HG03060 (cell line): Measurements from ENCODE around the gene EGLN2.
"Not testable (repeated sequence)": the region's sequence is repeated elsewhere in the genome, so short reads cannot be mapped to it uniquely, and the experiment has no call there.

Experiments used
- ATAC-seq: cut with Tn5 transposase; IDR thresholded peaks from one replicate; pipeline ENCODE4 v1.9.1; 2021; ENCODE audit warnings: low read depth, moderate number of reproducible peaks; ENCODE audit not compliant: unreplicated experiment

EGLN2 gene

DNA sequence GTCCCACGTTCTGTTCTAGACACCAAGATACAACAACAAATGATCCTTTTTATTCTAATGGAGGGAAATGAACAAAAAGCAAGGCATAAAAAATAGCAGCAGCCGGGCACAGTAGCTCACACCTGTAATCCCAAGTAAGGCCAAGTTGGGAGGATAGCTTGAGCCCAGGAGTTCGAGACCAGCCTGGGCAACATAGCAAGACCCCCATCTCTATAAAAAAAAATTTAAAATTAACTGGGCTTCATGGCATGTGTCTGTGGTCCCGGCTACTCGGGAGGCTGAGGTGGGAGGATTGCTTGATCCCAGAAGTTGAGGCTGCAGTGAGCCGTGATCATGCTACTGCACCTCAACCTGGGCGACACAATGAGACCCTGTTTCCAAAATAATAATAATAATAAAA is 22.6 kb upstream of the EGLN2 start:
- ATAC-seq = no peak

DNA sequence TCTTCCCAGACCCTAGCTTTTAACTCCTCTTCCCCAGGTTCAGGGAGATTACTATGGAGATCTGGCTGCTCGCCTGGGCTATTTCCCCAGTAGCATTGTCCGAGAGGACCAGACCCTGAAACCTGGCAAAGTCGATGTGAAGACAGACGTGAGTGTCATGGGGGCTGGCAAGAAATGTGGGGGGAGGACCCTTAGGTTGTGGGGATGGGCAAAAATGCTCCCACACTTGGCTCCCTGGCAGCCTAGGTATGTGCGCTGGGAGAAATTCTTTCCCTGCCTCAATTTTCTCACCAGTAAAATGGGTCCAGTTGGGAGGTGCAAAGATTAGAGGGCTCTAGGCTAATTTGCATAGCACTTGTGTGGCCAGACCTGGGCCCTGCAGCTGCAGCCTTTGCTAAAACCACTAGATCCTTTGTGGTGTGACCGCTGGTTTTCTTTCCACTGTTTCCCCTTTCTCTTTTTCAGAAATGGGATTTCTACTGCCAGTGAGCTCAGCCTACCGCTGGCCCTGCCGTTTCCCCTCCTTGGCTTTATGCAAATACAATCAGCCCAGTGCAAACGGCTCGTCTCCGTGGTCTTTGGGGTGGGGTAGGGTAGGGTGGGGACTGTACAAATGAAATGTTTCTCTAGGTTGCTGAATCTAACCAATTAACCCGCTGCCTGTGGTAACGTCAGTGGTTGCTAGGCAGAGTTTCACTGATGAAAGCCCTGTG is 21.9 kb upstream of the EGLN2 start:
- peak; percentile 60 for ATAC-seq

DNA sequence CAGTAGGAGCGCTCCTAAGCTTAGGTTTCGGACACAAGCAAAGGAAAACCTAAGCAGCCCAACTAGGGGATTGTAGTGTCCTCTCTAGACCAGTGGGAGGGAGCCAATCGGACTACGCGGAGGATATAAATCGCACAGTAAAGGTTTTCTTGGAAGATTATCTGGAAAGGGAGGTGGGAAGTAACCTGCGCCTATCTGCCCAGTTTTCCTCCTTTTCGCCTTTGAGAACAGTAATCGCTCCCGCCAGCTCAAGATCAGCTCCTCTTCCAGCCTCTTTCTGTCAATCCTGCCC is 21.4 kb upstream of the EGLN2 start:
- ATAC-seq = no peak

DNA sequence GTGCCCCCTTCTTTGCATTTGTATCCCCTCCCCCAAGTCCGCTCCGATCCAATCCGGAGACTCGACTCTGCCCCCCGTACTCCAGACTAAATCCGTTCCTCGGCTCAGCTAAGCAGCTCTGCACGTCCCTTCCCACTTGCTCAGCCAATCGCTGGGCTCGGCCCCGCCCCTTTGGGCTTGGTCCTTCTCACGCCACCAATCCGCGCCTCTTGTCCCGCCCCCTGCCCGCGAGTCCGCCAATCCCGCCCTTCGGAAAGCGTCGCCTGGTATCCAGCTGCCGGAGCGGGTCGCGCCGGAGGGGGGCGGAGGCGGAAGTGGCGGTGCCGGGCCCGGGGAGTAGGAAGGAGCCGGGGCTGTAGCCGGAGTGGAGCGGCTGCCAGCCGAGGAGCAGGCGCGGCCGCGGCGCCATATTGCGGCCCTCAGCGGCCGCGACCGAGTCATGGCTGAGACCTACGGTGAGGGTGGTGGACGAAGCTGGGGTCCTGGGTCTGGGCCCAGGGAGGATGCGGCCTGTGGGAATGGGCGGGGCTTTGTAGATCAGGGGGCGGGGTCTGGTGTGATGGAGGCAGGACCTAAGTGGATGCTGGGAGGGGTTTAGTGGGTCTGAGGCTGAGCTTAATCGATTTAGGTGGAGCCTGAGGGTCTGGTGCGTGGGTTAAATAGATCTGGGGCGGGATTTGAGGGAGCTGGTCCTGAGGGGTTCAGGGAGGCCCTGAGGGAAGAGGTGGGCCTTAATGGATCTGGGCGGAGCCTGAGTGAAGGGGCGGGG is 20.9 kb upstream of the EGLN2 start, which contains the start of gene RAB4B:
RAB4B (plus strand) TSS at position 311 of the 769 bp plus-strand sequence; CDS start at position 440, 129 bp downstream.
- peak; percentile 32 for ATAC-seq

DNA sequence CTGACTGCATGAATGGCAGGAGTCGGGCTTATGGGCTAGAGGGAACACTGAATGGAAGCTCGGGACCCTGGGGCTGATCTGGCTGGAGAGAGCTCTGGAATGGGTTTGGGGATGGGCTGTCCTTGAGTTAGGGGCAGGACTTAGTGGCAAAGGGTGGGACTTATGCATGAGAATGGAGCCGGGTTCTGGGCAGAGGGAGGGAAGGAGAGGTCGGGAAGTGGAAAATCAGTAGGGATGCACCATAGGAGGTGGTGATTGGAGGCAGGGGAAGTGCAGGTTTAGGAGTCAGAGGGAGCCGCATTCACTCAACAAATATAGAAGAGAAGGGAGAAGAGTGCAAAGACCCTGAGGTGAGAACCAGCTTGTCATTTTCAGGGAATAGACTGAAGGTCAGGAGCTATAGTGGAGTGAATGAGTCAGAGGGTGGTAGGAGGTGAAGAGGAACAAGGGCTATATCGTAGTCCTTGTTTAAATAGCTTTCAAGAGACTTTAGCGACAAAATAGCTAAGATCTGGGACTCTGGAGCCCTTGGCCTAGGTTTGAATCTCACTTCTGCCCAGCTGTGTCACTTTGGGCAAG is 20.2 kb upstream of the EGLN2 start:
- ATAC-seq = no peak

DNA sequence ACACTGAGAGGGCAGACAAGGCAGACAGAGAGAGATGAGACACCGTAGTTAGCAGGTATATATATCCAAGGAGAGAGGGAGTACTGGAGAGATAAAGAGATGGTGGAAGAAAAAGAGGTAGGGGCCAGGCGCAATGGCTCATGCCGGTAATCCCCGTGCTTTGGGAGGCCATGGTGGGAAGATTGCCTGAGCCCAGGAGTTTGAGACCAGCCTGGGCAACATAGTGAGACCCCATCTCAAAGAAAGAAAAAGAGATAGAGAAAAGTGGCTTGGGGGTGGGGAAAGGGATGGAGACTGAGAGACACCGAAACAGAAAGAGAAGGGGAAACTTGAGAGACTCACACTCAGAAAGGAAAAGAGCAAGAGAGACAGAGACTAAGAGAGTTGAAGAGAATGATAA is 18.4 kb upstream of the EGLN2 start:
- no peak for ATAC-seq

DNA sequence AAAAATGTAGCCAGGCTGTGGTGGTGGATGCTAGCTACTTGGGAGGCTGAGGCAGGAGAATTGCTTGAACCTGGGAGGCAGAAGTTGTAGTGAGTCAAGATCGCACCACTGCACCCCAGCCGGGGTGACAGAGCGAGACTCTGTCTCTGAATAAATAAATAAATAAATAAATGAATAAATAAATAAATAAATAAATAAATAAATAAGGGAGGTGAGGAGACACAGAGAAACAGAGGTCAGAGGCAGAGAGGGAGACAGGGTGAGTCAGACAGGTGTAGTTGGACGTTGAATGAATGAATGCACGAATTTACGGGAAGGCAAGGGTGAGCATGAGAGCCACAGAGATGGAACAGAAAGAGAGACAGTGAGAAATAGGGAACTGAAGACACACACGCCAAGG is 17.9 kb upstream of the EGLN2 start:
- ATAC-seq = no peak

DNA sequence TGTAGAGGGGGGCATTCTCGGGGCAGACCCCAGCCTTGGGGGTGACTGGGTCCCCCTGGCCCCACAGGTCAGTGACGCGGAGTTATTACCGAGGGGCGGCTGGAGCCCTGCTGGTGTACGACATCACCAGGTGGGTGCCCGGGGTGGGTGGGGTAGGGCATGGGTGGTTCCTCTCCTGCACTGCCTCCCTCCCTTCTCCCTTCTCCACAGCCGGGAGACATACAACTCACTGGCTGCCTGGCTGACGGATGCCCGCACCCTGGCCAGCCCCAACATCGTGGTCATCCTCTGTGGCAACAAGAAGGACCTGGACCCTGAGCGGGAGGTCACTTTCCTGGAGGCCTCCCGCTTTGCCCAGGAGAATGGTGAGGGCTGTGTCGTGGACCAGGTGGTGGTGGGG is 15.3 kb upstream of the EGLN2 start:
- ATAC-seq = no peak

DNA sequence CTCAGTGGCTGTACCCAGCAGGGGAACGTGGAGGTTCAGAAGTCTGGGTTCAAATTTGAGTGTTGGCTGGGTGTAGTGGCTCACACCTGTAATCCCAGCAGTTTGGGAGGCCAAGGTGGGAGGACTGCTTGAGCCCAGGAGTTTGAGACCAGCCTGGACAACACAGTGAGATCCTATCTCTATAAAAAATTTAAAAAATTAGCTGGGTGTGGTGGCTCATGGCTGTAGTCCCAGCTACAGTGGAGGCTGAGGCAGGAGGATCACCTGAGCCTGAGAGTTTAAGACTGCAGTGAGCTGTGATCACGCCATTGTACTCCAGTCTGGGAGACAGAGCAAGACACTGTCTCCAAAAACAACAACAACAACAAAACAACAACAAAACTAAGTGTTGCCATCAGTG is 14.8 kb upstream of the EGLN2 start:
- ATAC-seq = not testable (repeated sequence)

DNA sequence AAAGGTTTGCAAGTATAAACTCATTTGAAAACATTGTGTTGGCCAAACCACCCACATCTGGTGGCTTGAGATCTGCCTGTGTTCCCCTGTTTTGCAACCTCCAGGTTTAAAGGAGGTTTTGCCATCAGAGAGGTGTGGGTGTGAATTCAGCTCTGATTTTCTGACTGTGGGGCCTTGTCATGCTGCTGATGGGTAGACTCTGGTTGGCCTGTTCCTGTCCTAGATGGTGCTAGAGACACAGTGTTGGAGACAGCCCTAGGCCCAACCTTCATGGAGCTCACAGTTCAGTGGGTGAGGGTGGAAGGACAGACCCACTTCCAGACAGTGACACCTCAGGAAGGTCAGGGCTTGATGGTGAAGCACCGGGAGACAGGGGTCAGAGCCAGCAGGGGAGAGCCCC is 13.5 kb upstream of the EGLN2 start:
- no peak for ATAC-seq

DNA sequence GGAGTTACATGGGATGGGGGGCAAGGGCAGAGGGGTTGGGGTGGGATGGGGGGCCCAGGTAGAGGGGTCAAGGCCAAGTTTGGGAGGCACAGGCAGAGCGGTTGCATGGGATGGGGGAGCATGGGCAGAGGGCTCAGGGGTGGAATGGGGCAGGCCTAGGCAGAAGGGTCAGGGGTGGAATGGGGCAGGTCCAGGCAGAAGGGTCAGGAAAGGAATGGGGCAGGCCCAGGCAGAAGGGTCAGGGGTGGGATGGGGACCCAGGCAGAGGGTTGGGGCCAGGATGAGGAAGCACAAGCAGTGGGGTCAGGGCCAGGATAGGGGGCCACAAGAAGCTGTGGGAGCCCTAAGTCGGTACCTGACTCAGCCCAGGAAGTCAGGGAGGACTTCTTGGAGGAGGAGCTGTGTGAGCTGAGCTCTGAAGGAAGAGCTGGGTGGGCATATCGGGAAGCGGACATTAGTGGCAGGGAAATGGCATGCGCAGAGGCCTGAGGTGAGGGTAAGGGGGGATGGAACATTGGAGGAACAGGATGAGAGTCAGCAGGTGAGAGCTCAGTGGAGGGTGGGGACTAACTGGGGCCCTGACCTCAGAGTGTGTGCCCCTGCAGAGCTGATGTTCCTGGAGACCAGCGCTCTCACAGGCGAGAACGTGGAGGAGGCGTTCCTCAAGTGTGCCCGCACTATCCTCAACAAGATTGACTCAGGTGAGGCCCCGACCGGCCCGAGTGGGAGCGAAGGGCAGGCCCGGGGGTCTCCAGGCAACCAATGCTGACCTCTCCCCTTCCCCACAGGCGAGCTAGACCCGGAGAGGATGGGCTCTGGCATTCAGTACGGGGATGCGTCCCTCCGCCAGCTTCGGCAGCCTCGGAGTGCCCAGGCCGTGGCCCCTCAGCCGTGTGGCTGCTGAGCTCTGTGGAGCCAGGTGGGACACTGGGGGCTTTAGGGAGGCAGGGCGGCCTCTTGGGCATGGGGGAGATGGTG is 12.6 kb upstream of the EGLN2 start:
- no peak for ATAC-seq

DNA sequence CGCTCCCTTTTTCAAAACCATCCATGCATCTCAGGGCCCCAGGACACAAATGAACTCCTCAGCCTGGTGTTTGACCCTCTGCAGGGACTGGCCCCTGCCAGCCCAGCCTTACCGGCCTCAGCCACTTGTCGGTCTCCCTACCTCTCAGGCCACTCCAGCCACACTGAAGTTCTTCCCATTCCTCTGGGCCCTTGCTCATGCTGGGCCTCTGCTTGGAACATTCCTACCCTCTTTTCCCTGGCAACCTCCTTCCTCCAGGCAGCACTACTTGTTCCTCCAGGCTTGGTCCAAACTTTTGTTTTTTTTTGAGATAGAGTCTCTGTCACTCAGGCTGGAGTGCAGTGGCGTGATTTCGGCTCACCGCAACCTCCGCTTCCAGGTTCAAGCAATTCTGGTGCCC is 7.6 kb upstream of the EGLN2 start:
- no peak for ATAC-seq

DNA sequence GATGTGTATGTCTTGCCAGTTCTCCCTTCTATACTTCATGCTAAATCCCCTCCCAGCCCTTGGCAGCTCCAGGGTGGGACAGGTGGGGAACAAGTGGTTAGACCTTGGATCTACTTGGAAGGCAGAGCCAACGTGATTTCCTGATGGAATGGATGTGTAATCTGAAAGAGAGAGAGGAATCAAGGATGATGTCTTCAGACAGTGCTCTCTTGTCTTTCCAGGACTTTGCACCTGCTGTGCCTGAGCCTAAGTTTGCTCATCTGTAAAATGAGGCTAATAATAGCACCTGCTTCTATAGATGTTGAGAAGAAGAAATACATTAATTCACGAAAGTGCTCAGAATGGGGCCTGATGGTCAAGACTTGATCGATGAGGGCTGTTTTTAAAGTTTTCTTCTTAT is 7.0 kb upstream of the EGLN2 start:
- ATAC-seq = no peak

DNA sequence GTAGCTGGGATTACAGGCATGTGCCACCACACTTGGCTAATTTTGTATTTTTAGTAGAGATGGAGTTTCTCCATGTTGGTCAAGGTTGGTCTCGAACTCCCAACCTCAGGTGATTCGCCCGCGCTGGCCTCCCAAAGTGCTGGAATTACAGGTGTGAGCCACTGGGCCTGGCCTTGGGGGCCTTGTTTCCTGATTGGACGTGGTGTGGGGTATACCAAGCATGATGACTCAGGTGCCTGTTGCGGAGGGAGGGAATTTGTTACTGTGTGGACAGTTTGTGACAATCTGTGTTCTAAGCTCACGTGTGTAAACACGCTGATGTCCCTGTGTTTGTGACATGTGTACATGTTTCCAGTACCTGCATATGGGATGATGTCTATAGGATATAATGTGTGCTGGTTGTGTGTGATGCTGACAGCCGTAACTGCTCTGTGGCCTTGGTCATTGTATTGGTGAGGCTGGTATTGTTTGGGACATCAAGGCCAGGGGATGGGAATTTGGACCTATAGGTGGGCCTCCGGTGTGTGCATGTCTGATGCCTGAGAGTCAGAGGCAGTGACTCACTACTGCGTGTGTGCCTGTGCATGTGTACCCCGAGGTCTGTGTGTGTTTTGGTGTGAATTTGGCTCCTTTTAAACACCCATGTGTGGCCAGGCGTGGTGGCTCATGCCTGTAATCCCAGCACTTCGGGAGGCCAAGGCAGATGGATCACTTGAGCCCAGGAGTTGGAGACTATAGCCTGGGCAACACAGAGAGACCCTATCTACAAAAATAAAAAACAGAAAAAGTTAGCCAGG is 1.6 kb upstream of the EGLN2 start:
- ATAC-seq = no peak

DNA sequence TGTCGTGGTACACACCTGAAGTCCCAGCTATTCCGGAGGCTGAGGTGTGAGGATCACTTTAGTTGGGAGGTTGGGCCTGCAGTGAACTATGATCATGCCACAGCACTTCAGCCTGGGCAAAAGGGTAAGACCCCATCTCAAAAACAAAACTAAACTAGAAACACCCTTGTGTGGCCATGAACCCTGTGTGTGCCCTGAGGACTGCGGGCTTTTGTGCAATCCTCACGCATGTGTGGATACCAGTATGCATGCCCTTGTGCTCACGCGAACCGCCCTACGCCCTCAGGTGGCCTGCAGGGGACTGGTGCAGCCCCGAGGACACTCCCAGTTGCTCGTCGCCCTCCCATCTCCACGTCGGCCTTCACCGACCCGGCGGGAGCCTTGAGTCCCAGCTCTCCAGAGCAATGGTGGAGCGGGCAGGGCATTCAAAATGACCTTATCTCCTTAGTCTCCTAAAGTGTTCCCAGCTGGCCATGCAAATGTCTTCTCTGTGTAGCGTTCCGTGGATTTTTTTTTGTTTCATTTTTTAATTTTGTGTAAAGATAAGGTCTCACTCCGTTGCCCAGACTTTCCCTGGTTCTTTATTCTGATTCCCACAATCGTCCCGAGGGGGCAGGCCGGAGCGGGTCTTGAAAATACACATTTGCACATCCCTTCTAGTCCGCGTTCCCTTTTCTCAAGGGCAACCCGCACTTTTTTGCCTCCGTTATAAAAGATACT is 868 bp upstream of the EGLN2 start:
- no peak for ATAC-seq

DNA sequence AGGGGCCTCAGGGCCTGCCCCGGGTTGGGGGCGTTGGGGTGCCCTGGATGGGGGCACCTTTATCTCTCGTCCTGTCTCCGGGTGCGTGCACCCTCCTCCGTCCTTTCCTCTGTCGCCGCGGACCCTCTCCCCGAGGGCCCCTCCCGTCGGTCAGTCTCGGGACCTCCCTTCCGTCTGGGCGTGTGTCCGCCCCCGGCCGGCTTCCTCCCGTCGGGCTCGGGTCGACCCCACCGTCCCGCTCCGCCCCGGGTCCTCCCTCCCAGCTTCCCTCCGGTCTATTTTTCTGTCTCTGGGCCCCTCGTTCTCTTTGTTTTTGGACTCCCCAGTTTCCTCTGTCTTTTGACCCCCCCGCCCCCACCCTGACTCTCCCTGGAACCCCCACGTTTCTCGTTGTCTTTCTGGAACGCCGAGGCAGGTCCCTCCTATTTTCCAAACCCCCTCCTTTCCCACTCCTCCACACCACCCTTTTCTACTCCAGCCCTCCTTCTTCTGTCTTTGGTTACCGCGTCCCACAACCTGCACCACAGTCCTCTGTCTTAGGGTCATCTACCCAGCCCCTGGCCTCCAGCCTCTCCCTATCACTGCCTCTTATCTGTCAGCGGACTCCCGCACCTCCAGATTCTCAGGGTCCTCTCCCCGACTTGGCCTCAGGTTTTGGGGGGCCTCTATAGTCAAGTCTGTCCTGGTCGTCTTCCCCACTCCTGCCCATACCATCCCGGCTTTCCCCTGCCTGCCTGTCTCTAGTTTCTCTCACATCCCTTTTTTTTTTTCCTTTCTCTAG is 757 bp downstream of the EGLN2 start:
- no peak for ATAC-seq

DNA sequence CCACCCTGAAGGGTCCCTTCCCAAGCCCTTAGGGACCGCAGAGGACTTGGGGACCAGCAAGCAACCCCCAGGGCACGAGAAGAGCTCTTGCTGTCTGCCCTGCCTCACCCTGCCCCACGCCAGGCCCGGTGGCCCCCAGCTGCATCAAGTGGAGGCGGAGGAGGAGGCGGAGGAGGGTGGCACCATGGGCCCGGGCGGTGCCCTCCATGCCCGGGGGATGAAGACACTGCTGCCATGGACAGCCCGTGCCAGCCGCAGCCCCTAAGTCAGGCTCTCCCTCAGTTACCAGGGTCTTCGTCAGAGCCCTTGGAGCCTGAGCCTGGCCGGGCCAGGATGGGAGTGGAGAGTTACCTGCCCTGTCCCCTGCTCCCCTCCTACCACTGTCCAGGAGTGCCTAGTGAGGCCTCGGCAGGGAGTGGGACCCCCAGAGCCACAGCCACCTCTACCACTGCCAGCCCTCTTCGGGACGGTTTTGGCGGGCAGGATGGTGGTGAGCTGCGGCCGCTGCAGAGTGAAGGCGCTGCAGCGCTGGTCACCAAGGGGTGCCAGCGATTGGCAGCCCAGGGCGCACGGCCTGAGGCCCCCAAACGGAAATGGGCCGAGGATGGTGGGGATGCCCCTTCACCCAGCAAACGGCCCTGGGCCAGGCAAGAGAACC is 1.5 kb downstream of the EGLN2 start:
- ATAC-seq = no peak

DNA sequence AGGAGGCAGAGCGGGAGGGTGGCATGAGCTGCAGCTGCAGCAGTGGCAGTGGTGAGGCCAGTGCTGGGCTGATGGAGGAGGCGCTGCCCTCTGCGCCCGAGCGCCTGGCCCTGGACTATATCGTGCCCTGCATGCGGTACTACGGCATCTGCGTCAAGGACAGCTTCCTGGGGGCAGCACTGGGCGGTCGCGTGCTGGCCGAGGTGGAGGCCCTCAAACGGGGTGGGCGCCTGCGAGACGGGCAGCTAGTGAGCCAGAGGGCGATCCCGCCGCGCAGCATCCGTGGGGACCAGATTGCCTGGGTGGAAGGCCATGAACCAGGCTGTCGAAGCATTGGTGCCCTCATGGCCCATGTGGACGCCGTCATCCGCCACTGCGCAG is 2.0 kb downstream of the EGLN2 start:
- no peak for ATAC-seq
